OCI-M2 (cell line): ENCODE data around the gene PUDP.
"Not testable (repeated sequence)": the region's sequence is repeated elsewhere in the genome, so short reads cannot be mapped to it uniquely, and the experiment has no call there.

ENCODE experiments used
- DNase-seq: peaks from one replicate; lab custom pipeline; 2025; ENCODE audit not compliant: unreplicated experiment; lab: John Stamatoyannopoulos, UW

Gene PUDP

DNA sequence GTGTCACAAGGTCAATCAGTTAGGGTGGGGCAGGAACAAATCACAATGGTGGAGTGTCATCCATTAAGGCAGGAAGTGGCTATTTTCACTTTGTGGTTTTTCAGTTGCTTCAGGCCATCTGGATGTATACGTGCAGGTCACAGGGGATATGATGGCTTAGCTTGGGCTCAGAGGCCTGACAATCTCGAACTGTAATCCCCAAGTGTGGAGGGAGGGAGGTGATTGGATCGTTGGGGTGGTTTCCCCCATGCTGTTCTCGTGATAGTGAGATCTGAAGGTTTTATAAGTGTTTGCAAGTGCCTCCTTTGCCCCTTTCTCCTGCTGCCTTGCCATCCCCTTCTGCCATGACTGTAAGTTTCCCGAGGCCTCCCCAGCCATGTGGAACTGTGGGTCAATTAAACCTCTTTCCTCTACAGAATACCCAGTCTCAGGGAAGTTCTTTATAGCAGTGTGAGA lies 37.1 kb downstream of the PUDP start:
- no peak for DNase-seq

DNA sequence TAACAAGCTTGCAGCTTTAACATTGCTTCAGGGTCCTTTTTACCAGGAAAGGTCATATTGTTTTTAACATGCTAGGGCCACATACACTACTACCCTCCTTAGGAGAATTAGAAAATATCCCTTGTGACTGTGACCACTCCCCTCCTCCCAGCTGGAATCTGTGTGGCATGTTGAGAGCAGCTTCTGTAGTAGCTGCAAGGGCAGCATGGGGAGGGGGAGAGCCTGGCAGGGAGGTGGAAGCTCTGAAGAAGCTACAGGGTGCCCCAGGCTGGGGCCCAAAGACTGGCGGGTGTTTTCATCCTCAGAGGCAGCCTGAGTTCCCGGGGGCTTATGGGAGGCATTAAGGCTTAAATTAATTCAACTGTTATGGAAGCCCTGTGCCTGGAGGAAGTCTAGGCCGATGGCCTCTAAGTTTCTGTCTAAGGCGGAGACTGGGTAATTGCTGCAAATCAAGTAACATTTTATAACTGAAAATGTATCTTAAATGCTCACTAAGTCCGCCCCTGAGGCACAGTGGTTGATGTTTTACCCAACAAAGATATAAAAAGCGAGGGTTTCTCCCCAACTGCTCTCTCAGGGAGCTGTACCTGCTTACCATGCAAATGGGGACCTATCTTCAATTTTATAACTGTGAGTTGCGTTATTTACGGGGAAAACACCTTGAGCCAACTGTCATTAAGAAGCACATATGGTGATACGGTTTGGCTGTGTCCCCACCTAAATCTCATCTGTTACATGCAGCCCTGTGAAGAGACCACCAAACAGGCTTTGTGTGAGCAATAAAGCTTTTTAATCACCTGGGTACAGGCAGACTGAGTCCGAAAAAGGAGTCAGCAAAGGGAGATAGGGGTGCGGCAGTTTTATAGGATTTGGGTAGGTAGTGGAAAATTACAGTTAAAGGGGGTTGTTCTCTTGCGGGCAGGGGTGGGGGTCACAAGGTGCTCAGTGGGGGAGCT lies 37.8 kb downstream of the PUDP start:
- no peak for DNase-seq

DNA sequence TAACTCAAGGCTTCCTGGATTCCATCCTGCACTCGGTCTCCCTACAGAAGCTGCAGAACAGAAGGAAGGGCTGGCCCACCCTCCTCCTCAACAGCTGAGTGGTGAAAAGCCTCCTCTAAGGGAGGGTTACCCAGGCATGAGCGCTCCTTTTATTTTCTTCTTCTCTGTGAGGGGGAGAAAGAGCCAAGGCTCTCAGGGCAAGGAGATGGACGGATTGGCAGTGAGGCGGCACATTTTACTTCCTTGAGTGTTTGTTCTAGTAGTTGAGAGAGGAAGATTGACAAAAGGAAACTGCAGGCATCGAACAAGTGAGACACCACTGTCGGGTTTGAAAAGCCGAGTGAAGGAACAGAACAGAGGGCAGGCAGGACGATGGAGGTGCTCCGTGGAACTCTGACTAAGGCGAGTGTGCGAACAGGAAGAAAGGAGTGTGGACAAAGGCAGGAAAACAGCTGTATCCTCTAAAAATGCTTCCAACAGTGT lies 38.9 kb downstream of the PUDP start:
- DNase-seq = no peak

DNA sequence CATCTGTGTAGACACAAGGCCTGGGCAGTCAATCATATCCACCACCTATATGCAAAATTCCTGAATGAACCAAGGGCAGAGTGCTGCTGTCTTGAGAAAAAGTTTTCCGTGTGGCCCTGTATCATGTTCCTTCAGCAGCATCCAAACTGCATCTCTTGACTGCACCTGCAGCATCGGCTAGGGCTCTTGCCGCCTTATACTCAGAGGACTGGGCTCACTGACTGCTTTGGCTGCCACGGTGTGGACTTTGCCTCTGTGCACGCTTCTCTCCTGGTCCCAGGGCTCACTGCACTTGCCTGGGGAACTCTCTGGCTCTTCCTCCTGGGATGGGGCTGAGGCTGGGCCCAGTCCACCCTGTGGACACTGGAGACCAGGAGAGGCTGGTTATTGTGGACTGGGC lies 39.9 kb downstream of the PUDP start:
- DNase-seq = no peak

DNA sequence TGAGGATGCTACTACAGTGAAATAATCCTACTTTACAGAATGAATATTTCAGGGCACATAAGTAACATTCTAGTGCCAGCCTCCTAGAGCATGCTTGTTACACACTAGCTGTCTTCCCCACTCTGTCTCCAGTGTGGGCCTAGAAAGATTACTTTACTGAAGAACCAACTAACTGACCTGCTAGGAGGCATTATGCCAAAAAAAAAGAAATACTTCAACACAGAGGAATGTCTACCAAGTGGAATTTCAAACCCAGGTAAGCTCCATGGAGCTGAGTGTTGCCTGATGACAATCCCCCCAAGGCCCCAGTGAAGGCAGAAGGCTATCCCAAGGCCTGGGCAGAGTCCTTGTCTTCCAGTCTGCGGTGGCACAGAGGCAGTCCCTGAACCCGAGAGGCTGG lies 41.3 kb downstream of the PUDP start:
- DNase-seq = no peak

DNA sequence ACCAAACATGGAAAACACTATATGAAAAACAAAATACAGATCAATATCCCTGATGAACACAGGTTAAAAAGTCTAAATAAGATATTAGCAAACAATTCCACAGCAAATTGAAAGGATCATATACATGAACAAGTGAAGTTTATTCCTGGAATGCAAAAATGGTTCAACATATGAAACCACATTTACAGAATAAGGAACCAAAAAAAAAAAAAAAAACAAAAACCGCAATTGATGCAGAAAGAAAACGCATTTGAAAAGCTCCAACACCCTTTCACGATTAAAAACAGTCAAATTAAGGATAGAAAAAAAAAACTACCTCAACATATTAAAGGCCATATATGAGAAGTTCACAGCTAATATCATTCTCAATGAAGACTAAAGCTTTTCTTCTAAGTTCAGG lies 45.8 kb downstream of the PUDP start:
- no peak for DNase-seq

DNA sequence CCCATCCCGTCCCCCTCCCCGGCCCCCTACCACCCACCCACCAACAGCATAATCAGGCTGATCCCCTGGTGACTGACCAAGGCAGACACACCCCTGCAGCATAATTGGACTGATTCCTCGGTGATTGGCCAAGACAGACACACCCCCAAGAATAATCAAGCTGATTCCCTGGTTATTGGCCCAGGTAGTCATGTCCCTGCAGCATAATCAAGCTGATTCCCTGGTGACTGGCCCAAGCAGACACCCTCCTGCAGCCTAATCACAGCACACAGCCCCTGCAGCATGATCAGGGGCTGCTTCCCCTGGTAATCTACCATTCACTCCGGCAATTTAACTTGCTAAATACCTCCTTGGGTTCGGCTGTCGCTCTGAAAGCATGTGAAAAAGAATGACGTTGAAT lies 47.9 kb downstream of the PUDP start:
- no peak for DNase-seq

DNA sequence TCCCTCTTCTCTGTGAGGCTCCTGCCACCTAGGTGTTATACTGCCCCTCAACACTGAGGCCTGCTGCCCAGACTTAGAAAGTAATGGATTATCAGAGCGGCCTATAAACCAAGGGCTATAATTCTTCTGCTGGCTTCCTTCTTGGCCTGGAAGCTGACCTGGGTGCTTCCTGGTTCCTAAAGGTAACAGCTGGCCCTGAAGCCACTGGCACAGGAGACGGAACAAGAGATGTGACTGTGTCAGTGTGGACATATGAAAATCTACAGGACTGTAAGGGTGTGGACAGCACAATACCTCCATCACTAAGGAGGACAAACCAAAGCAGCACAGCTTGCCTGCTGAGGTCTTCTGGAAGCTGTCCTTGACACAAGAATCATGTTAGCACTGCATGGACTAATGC lies 52.3 kb downstream of the PUDP start:
- DNase-seq = not testable (repeated sequence)

DNA sequence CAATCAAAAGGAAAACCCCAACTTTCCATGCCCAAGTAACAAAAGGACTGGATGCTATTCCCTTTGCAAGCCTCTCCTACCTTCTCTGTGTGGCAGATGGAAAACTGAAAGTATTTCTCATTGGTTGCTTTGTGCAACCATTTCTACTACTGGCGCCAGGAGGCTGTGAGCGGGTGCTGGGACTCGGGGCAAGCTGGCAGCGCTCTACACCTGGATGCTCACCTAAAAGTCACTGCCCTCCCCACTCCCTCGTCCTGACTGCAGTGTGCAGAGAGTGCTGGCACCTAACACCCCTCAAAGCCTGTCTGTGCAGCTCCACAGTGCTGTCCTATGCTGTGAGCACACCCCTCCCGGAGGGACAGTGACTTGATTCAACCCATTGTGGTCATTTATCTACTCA lies 54.6 kb downstream of the PUDP start:
- DNase-seq = no peak

DNA sequence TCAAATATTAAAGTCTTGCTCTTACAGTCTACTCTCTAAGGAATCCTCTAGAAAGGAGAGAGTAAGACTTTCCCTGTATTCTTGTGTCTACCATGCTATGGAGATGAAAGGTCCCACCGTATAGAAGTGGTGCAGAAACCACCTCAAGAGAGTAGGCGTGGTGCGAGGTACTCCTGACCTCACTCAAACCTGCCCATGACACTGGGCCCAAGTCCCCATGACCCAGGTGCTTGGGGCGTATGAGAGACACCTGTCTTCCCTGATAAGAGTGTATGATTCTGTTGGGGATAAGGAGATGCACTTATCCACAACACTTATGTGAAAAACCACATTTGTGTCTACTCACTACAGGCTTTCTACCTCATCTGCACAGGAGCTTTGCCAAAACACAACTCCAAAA lies 55.4 kb downstream of the PUDP start:
- DNase-seq = no peak

DNA sequence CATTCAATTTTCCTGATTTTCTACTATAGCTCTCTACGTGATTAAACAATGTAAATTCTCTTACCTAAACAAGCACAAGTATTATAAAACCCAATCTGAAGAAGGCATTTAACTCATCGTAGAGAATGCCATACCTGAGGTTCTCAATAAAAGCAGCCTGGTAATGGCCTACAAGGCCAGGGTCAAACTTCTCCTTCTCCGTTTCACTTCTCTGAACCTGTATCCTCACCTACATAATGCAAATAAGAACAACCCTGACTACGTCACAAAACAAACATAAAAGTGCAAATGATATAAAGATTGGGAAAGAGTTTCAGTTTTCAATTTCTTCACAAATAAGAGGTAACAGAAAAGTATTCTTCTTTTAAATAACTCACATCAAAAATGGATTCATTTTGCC lies 56.0 kb downstream of the PUDP start:
- no peak for DNase-seq

DNA sequence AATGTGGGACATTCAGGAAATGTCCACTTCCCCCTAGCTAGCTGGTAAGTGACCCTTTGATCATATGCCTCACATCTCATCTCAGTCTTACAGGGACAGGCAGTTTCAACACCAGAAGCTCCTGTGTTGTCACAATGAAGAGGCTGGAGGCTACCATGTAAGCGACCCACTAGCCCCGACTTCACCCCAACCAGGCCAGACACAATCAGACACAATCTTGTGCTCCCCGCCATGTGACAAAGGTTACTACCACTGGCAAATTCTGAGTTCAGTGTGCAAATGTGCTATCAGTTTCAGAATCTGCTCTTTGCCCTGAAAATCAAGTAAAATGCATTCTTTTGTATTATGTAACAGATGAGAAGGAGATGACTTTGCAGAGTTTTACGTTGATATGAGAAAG lies 57.3 kb downstream of the PUDP start:
- no peak for DNase-seq

DNA sequence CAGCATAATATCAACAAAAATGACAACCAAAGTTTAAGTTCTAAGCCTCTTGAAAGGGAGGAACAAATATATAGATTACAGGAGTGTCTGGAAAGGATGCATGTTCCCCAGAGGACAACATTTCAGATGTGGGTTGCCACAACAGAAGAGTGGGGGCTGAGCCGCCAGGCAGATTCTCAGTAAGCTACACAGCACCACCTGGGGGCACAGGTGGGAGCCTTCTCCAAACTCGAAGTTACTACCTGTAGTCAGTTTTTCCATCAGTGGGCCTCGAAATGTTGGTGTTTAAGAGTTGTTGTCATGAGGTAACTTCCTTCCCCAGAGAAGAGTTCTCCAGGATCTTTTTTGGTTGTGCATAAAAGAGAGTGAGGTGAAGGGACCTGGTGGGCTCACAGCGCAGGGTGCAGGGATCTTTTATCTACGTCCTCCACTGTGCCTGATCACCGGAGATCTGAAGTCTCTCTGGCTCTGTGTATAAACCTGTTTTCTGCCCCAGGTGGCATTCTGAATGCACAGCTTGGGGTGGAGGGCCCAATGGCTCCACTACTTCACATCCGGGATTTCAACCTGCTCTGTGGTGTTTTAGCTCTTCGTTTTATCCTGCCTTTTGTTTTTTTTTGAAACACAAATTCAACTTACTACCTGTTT lies 58.9 kb downstream of the PUDP start:
- DNase-seq = no peak

DNA sequence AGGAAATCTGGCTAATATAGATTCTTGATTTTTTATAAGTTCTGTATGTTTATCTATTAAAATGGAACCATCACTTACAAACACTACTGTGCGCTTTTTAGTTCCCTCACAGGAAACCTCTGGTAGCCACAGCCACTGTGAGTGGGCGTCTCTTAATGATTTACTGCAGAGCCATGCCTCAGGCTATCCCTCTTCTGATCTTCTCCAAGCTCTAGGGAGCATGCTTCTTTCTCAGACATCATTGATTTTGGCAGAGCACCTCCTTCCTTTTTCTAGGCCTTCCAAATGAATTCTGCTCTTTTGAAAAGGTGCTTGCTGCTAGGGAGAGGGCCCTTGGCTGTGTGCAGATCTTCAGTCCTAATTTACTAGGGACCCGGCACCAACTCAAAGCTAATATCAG lies 61.6 kb downstream of the PUDP start:
- DNase-seq = no peak

DNA sequence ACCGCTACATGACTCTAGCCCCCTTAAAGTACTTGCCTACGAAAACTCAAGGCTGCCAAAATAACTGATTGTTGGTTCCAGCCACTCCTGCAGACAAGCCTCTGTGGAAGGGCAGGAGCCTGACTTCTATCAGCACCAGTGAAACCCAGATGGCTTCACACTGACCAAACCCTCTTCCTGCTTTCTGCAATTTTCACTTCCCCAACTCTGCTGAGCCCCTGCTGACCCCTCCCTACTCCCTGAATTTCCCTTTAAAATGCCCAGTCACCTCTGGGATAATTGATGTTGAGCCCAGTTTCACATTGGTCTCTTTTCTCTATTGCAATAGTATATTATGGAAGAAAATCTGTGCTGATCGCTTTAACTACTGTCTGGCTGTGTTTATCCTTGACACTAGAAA lies 62.1 kb downstream of the PUDP start:
- no peak for DNase-seq

DNA sequence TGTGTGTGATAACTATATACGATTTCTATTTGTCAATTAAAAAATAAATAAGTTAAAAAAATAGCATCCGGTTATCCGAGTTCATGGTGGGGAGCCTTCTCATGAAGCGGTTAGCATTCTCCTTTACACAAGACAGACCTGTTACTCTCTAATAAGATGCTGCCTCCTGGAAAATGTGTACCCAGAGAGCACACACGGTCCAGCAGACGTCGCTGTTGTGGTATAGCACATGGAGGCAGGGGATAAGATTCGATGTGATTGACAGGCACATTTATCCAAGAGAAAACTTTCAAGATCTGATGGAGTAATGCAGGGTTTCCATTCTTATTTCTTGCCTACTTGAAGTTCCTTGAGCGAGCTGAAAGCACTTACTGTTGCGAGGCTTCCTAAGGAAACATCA lies 63.1 kb downstream of the PUDP start:
- DNase-seq = no peak

DNA sequence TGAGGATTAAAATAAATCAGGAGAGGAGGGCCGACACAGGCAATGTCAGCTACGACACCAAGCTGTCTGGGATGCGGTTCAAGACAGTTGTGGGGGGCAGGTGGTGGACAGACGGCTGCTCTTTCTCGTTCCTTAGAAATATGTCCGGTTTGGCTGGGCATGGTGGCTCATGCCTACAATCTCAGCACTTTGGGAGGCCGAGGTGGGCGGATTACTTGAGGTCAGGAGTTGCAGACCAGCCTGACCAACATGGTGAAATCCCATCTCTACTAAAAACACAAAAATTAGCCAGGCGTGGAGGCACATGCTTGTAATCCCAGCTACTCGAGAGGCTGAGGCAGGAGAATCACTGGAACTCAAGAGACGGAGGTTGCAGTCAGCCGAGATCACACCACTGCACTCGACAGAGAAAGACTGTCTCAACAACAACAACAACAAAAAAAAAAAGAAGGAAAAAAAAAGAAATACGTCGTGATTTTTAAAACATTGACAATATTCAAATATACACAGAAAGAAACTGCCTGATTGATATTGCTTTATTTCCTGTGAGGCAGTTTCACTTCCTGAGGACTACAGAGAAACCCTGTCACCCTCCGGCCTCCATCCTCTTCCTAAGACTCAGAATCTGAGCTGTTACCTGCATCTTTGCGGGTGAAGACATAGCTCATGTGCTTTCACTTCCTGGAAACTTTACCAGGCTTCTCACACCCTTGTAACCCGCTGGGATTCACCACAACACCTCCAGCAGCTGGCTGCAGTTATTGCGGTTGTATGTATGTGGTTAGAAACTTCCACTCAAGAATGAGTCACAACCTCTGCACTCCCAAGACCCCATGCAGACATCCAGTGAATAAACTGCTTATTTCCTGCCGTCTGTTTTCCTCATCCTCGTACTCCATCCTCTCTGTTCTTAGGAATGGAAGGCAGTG lies 64.2 kb downstream of the PUDP start:
- DNase-seq = no peak

DNA sequence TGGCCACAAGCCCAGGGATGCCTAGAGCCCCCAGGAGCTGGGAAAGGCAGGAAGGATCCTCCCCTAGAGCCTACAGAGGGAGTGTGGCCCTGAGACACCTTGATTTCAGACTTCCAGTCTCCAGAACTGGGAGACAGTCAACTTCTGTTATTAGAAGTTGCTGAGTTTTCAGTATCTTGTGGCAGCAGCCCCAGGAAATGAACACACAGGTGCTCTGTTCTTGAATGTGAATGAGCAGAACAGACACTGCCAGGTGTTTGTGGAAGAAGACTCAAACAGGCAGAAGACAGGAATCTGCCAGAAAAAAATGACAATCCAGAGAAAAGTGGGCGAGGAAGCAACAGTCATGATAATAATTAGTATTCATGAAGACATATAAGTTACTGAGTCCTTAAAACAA lies 64.9 kb downstream of the PUDP start:
- DNase-seq = no peak

DNA sequence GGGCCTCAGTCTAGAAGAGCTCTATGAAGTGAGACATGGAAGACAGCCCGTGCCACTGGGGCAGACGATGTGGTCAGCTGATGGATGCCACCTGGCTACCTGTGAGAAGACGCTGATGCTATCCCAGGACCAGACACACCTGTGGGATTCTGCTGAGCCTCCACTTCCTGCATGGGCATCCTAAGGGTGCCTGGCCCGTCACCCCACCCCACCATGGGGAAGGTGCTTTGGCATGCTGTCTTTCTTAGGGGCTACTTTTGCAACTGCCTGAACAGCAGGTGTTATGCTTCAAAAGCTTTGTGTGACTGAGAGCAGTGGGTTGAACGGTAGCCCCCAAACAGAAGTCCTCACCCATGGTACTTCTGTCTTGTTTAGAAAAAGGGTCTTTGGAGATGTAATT lies 65.4 kb downstream of the PUDP start:
- no peak for DNase-seq

DNA sequence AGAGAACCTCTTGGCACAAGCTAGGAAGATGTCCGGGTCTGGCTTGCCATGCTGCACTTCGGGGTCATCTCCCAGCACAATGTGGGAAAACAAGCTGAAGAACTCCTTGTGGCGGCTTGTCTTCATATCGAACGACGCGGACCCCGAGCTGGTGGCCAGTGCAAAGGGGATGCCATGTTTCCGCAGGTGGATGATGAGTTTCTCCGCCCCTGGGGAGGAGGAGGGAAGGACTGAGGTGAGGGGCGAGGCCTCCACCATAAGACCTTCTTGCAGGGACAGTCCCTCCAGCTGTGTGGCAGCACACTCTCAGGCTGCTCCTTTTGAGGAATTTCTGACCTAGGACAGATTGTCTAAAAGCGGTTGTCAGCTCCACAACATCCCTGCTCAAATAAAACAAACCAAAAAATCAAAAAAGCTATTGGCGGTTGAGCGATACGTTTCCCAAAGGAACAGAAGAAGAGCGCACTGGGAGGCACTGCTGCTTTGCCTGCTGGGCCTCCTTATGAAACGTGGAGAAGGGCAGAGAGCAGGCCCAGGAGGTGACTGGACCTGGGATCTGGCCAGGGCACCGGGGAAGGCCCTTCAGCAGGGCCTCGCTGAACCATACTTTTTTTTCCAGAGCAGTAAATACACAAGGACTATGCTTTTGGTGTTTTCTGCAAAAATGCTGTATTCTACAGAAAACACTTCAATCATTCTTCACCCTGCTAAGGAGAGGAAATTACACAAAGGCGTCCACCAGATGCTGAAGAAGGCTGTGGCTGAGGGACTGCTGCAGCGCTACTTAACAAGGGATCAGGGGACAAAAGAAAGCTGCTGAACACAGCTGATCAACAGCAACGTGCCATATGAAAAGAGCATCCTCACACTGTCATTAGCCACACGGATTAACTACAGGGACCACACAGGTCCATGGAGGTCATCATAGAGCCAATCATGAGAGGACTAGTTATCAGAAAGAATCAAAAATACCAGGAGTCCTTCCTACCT lies 70.4 kb downstream of the PUDP start:
- DNase-seq = no peak
